ENCODE data around the gene ARL8B.
"Not testable (repeated sequence)": the region's sequence is repeated elsewhere in the genome, so short reads cannot be mapped to it uniquely, and the experiment has no call there.

The ARL8B gene

DNA sequence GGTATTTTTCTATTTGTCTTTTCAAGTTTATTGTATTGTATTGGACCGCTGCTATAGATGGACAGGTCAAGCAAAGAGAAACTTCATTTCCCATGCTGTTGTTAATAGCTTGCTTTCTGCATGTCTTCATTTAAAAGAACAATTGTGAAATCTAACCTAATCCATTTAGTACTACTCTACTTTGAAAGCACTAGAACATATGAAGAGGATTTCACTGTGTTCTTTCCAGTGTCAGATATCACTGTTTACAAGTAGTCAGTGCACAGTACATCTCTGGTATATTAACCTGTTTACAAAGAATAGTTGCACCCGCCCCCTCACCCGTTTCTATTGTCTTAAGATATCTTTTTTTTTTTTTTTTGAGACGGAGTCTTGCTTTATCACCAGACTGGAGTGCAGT is 43.6 kb downstream of the ARL8B start:
- DNase-seq (ENCODE audit: low spot score), result no peak
- TF ChIP-seq, protein P1, sequence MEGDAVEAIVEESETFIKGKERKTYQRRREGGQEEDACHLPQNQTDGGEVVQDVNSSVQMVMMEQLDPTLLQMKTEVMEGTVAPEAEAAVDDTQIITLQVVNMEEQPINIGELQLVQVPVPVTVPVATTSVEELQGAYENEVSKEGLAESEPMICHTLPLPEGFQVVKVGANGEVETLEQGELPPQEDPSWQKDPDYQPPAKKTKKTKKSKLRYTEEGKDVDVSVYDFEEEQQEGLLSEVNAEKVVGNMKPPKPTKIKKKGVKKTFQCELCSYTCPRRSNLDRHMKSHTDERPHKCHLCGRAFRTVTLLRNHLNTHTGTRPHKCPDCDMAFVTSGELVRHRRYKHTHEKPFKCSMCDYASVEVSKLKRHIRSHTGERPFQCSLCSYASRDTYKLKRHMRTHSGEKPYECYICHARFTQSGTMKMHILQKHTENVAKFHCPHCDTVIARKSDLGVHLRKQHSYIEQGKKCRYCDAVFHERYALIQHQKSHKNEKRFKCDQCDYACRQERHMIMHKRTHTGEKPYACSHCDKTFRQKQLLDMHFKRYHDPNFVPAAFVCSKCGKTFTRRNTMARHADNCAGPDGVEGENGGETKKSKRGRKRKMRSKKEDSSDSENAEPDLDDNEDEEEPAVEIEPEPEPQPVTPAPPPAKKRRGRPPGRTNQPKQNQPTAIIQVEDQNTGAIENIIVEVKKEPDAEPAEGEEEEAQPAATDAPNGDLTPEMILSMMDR (IDR thresholded peaks at IDR 0.05; ENCODE audit: extremely low read depth, missing control alignments), result no peak

DNA sequence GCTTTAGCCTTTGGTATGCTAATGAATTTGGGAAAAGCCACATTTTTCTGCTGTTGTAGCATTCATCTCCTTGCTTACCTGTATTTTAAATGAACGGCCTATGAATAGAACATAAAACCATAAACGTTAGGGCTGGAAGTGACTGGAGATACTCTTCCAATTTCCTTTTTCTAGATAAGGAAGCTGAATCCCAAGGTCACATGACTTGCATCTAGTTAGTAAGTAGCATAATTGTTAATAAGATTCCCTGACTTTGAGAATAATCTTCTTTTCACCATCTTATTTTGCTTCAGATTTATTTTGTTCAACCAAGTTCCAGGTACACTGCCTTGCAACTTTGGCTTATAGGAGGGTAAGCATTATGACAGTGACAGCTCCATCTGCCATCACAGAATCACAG is 44.8 kb downstream of the ARL8B start:
- TF ChIP-seq, protein P1 (IDR thresholded peaks at IDR 0.05; ENCODE audit: extremely low read depth, missing control alignments), result no peak
- DNase-seq (ENCODE audit: low spot score), result no peak

DNA sequence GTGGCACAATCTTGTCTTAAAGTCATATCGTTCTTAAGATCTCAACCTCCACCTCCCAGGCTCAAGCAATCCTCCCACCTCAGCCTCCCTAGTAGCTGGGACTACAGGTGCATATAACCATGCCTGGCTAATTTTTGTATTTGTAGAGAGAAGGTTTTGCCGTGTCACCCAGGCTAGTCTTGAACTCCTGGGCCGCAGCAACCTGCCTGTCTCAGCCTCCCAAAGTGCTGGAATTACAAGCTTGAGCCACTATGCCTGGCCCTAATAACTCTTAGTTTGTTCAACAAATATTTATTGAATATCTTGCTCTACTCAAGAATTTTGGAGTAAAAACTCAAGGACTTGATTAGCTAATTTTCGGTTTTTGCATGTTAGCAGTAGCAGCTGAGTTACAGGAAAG is 46.0 kb downstream of the ARL8B start:
- DNase-seq (ENCODE audit: low spot score), result no peak
- TF ChIP-seq, protein P1 (IDR thresholded peaks at IDR 0.05; ENCODE audit: extremely low read depth, missing control alignments), result no peak

DNA sequence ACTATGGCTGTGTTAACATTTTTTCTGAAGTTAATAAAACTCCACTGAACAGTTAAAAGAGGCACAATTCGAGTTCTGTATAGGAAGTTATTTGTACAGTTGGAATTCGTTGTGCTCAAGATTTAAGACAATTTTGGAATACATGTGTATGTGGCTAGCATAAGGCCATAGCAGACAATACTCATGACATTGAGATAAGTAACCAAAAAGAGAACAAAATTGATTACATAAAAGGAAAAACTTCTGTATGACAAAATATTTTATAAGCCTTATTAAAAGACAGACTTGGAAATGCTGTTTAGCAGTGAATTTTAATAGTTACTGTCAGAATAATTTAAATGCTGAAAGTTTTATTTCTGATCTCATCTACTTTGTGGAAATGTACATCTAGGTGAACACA is 47.7 kb downstream of the ARL8B start:
- TF ChIP-seq, protein P1 (IDR thresholded peaks at IDR 0.05; ENCODE audit: extremely low read depth, missing control alignments), result no peak
- DNase-seq (ENCODE audit: low spot score), result no peak

GRCh38 chr3:5170975-5171374 is 48.9 kb downstream of the ARL8B start:
- no peak for DNase-seq (ENCODE audit: low spot score)
- TF ChIP-seq, protein P1 (IDR thresholded peaks at IDR 0.05; ENCODE audit: extremely low read depth, missing control alignments), result no peak

GRCh38 chr3:5172018-5172417 is 49.9 kb downstream of the ARL8B start:
- no peak for DNase-seq (ENCODE audit: low spot score)
- TF ChIP-seq, protein P1 (IDR thresholded peaks at IDR 0.05; ENCODE audit: extremely low read depth, missing control alignments), result no peak

DNA sequence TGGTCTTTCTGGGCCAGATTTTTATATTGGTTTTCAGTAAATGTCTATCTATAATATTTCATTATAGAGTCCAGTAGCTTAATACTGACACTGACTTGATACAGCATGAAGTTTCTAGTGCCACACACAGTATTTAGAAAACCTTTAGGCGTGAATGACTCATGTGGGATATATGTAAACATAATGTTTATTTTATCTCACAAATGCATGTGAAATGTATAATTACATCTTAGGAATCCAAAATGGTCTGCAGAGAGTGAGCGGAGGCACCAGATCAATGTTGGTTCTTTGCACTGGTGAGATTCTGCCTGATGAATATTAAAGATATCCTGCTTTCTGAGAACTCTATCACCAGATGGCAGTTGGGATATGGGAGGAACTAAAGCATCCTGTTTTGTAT is 56.9 kb downstream of the ARL8B start:
- DNase-seq (ENCODE audit: low spot score), result not testable (repeated sequence)

DNA sequence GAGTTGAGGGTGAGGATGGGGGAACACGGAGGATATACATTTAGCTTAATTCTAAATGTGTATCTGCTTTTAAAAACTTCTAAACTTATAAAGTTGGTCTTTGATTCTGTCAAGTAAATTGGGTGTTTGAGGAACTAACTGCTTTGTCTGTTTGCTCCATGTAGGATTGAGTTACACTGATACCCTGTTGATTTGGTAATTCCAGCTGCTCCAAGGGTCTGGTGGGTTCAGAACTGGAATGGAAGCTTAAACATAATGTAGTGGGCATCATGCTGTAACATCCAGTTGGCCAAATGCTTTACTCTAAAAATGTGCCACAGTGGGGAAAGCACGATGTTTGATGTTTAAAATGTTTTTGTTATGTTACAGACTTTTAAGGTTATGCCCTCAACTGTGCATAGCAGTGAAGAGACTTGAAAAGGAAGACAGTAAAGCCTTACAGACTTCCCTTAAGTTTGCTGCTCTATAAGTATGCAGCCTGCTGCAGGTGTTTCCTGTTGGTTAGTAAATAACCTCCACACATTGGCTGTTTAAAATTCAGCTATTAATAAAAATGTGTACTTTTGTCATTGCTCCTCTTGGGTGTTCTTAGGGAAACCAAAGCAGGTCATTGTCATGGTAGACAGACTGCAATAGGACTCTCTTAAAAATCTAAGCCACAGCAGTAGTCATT is 59.5 kb downstream of the ARL8B start:
- peak; percentile 38 for DNase-seq (ENCODE audit: low spot score)

GRCh38 chr3:5183714-5184113 is 61.6 kb downstream of the ARL8B start:
- DNase-seq (ENCODE audit: low spot score), result not testable (repeated sequence)

More for the DNA sequence above, 59.5 kb downstream of the ARL8B start:
- TF ChIP-seq, protein P1 (IDR thresholded peaks at IDR 0.05; ENCODE audit: extremely low read depth, missing control alignments), result no peak

Measured in GM20000 (cell line).